22Rv1 (cell line): ENCODE measurements around the gene NEURL4.

Experiments used
- CTCF ChIP-seq: fragments of 450-650 bp; IDR thresholded peaks from 2 replicates; pipeline ENCODE4 v1.5.1; 2017; ENCODE audit warnings: mild to moderate bottlenecking
- ZFX ChIP-seq: fragments of 450-650 bp; IDR thresholded peaks from 2 replicates; pipeline ENCODE4 v1.6.1; 2017; ENCODE audit warnings: antibody characterized with exemption, borderline replicate concordance

GRCh38 chr17:7369825-7370224, 40.7 kb upstream of the NEURL4 start:
- no peak for TF ChIP-seq CTCF
- no peak for TF ChIP-seq ZFX
